ENCODE measurements around the gene DZIP3. TPM values are rescaled to one million over a fixed set of nuclear protein-coding genes. Genes with fewer than 3 reads are reported as not detected.

DZIP3 gene
- polyA plus RNA-seq, 1 donor (not counting 4 experiments of a cell fraction or from before 2014, with no cell fraction given), result 3.9 TPM

GRCh38 chr3:108629974-108630373, 40.5 kb downstream of the DZIP3 start:
- H3K9ac ChIP-seq (ENCODE audit: control insufficient read depth, extremely low read depth, insufficient read depth, low read length), result no peak overlapping the region
- H3K27ac ChIP-seq (ENCODE audit: control insufficient read depth, insufficient read depth, low read length), result no peak overlapping the region
- H3K27me3 ChIP-seq (ENCODE audit: control insufficient read depth, extremely low read depth, insufficient read depth, low read length), result no peaks in the 10 kb centered on the region
- H3K79me2 ChIP-seq (ENCODE audit: control insufficient read depth, insufficient read depth, low read length), result no peaks in the 10 kb centered on the region
- DNase-seq (ENCODE audit: low read depth, low spot score), result no peak
- no peak for FAIRE-seq
- no peak overlapping the region for H3K4me2 ChIP-seq (ENCODE audit: control insufficient read depth, extremely low read depth, insufficient read depth, low read depth, low read length)
- no peak overlapping the region for H2AFZ ChIP-seq (ENCODE audit: control insufficient read depth, low read length)
- no peak for TF ChIP-seq EZH2 (IDR thresholded peaks at IDR 0.05; ENCODE audit: low read length)
- no peak for TF ChIP-seq CTCF (optimal IDR thresholded peaks at IDR 0.05 in 1 of 3, IDR thresholded peaks at IDR 0.05 in 1 of 3, conservative IDR thresholded peaks at IDR 0.05 in 1 of 3; ENCODE audit: extremely low read depth in 1 of 3, insufficient read depth in 2 of 3, low read length in 3 of 3)
- dilution Hi-C loops (cut with MboI; ENCODE audit: extremely low pct_ligation_motif_present, low sequenced_read_pairs), result no loop called here
- H3K4me1 ChIP-seq (ENCODE audit: control insufficient read depth, extremely low read depth, insufficient read depth, low read length), result no peaks in the 10 kb centered on the region
- no peaks in the 10 kb centered on the region for H3K9me3 ChIP-seq (ENCODE audit: control insufficient read depth, low read depth, low read length)
- H3K9me1 ChIP-seq (ENCODE audit: control insufficient read depth, extremely low read depth, insufficient read depth, low read length), result no peaks in the 10 kb centered on the region
- H3K4me3 ChIP-seq (ENCODE audit: control insufficient read depth in 2 of 3, extremely low read depth in 1 of 3, insufficient read depth in 2 of 3, low read depth in 1 of 3, low read length in 3 of 3), result no peak overlapping the region
- H4K20me1 ChIP-seq (ENCODE audit: control insufficient read depth, extremely low read depth, insufficient read depth, low read length), result no peaks in the 10 kb centered on the region
- H3K36me3 ChIP-seq (ENCODE audit: control insufficient read depth in 2 of 2, extremely low read depth in 1 of 2, insufficient read depth in 2 of 2, low read length in 2 of 2), result no peaks in the 10 kb centered on the region

GRCh38 chr3:108642526-108642925, 53.0 kb downstream of the DZIP3 start:
- no peak overlapping the region for H3K27ac ChIP-seq (ENCODE audit: control insufficient read depth, insufficient read depth, low read length)
- DNase-seq (ENCODE audit: low read depth, low spot score), result no peak
- H3K4me3 ChIP-seq (ENCODE audit: control insufficient read depth in 2 of 3, extremely low read depth in 1 of 3, insufficient read depth in 2 of 3, low read depth in 1 of 3, low read length in 3 of 3), result no peak overlapping the region
- no peaks in the 10 kb centered on the region for H3K27me3 ChIP-seq (ENCODE audit: control insufficient read depth, extremely low read depth, insufficient read depth, low read length)
- no peak for FAIRE-seq
- TF ChIP-seq CTCF (optimal IDR thresholded peaks at IDR 0.05 in 1 of 3, IDR thresholded peaks at IDR 0.05 in 1 of 3, conservative IDR thresholded peaks at IDR 0.05 in 1 of 3; ENCODE audit: extremely low read depth in 1 of 3, insufficient read depth in 2 of 3, low read length in 3 of 3), result no peak
- no peak for TF ChIP-seq EZH2 (IDR thresholded peaks at IDR 0.05; ENCODE audit: low read length)
- H3K9me1 ChIP-seq (ENCODE audit: control insufficient read depth, extremely low read depth, insufficient read depth, low read length), result no peaks in the 10 kb centered on the region
- H3K4me2 ChIP-seq (ENCODE audit: control insufficient read depth, extremely low read depth, insufficient read depth, low read depth, low read length), result no peak overlapping the region
- H3K9ac ChIP-seq (ENCODE audit: control insufficient read depth, extremely low read depth, insufficient read depth, low read length), result no peak overlapping the region
- H3K4me1 ChIP-seq (ENCODE audit: control insufficient read depth, extremely low read depth, insufficient read depth, low read length), result no peaks in the 10 kb centered on the region
- no peak overlapping the region for H2AFZ ChIP-seq (ENCODE audit: control insufficient read depth, low read length)
- no peaks in the 10 kb centered on the region for H3K9me3 ChIP-seq (ENCODE audit: control insufficient read depth, low read depth, low read length)
- H3K79me2 ChIP-seq (ENCODE audit: control insufficient read depth, insufficient read depth, low read length), result no peaks in the 10 kb centered on the region
- H4K20me1 ChIP-seq (ENCODE audit: control insufficient read depth, extremely low read depth, insufficient read depth, low read length), result no peaks in the 10 kb centered on the region
- no peaks in the 10 kb centered on the region for H3K36me3 ChIP-seq (ENCODE audit: control insufficient read depth in 2 of 2, extremely low read depth in 1 of 2, insufficient read depth in 2 of 2, low read length in 2 of 2)
- dilution Hi-C loops (cut with MboI; ENCODE audit: extremely low pct_ligation_motif_present, low sequenced_read_pairs), result no loop called here

Measured in keratinocyte (primary cell).